PC-3 (cell line): ENCODE results near the gene BRD9.
"Not testable (repeated sequence)": the region's sequence is repeated elsewhere in the genome, so short reads cannot be mapped to it uniquely, and the experiment has no call there.

Experiments used
- CTCF ChIP-seq: fragments of 300-600 bp; sonication (generic); conservative IDR thresholded peaks from 2 replicates; pipeline ENCODE4 v1.5.1; 2017; ENCODE audit warnings: antibody characterized with exemption, low read depth, mild to moderate bottlenecking, low read length
- EZH2 ChIP-seq: fragments of 300-600 bp; sonication (generic); IDR thresholded peaks from one replicate; pipeline ENCODE4 v1.6.1; 2017; ENCODE audit warnings: antibody characterized with exemption, mild to moderate bottlenecking, low read length; ENCODE audit not compliant: unreplicated experiment
- EZH2phosphoT487 ChIP-seq: fragments of 300-600 bp; sonication (generic); IDR thresholded peaks from 2 replicates; pipeline ENCODE4 v1.6.1; 2018; ENCODE audit warnings: mild to moderate bottlenecking, antibody characterized with exemption, low read length, borderline replicate concordance

DNA sequence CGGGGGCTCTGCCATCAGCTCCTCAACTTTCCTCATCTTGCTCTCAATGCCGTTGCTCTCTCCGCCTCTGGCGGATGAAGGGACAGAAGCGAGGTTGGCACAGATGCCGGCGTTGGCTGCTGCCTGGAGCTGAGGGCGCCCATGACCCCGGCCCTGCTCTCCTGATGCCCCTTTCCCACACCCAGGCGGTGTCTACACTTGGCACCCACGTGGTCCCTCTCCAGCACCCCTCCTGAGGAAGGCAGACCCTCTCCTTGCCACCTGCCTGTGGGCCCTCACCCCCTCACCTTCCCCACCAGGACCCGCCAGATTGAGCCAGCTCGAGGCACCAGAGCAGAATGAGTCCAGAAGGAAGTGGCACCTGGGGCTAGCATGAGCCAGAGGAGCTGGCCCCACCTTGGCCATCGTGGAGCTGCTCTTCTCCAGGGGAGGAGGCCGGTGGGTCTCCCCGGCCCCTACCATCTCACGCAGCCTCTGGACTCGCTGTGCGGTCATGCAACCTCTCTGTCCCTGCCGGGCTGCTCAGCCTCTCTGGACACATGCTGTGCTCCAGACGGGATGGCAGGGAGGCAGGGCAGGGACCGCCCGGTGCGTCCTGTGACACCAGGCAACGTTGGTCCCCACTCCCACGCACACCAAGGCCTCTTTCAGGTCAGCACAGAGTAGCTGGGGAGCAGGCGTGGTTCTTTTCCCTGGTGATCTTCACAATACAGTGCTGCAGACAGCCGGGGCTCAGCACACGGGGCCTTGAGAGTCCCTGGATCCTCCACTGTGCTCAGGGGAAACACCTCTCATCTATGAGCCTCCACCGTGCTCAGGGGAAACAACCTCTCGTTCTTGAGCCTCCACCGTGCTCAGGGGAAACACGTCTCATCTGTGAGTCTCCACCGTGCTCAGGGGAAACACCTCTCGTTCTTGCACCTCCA, 46.7 kb downstream of the BRD9 start:
- TF ChIP-seq CTCF, EZH2, EZH2phosphoT487: not testable (repeated sequence)
